H9 (cell line): Measurements from ENCODE around the gene FBXO2. TPM values are rescaled to one million over a fixed set of nuclear protein-coding genes. Genes with fewer than 3 reads are reported as not detected.

Experiments used
- DNase-seq: peaks from one replicate; pipeline ENCODE4 v3.0.0-alpha.2; 2017
- H2AFZ ChIP-seq: one replicate; pipeline ENCODE4 v1.6.1; 2013; ENCODE audit warnings: mild to moderate bottlenecking, low read length, control low read depth, moderate library complexity
- H2AK5ac ChIP-seq: 2 replicates; pipeline ENCODE4 v1.6.1; 2013; ENCODE audit warnings: low read length, control low read depth, mixed read lengths; ENCODE audit not compliant: insufficient read length
- H2BK120ac ChIP-seq: one replicate; pipeline ENCODE4 v1.6.1; 2013; ENCODE audit warnings: low read depth, mild to moderate bottlenecking, low read length, control low read depth, inconsistent platforms; ENCODE audit not compliant: poor library complexity, severe bottlenecking
- H2BK12ac ChIP-seq: 2 replicates; pipeline ENCODE4 v1.6.1; 2013; ENCODE audit warnings: low read length, control low read depth, mixed read lengths, low read depth; ENCODE audit not compliant: insufficient read length
- H2BK15ac ChIP-seq: 2 replicates; pipeline ENCODE4 v1.6.1; 2013; ENCODE audit warnings: low read depth, low read length, control low read depth
- H2BK20ac ChIP-seq: one replicate; pipeline ENCODE4 v1.6.1; 2013; ENCODE audit warnings: low read depth, mild to moderate bottlenecking, low read length, control low read depth, inconsistent platforms; ENCODE audit not compliant: poor library complexity, severe bottlenecking
- H2BK5ac ChIP-seq: 2 replicates; pipeline ENCODE4 v1.6.1; 2013; ENCODE audit warnings: low read length, control low read depth, mixed read lengths; ENCODE audit not compliant: insufficient read length
- H3K14ac ChIP-seq: 2 replicates; pipeline ENCODE4 v1.6.1; 2013; ENCODE audit warnings: low read length, control low read depth; ENCODE audit not compliant: insufficient read depth
- H3K18ac ChIP-seq: 2 replicates; pipeline ENCODE4 v1.6.1; 2013; ENCODE audit warnings: low read depth, mild to moderate bottlenecking, mixed read lengths, low read length, control low read depth; ENCODE audit not compliant: insufficient read length
- H3K23ac ChIP-seq: 2 replicates; pipeline ENCODE4 v1.6.1; 2013; ENCODE audit warnings: low read length, control low read depth, mixed read lengths, low read depth; ENCODE audit not compliant: insufficient read length
- H3K23me2 ChIP-seq: 2 replicates; pipeline ENCODE4 v1.6.1; 2013; ENCODE audit warnings: low read depth, mild to moderate bottlenecking, mixed read lengths, low read length, control low read depth; ENCODE audit not compliant: insufficient read length, poor library complexity, severe bottlenecking
- H3K27ac ChIP-seq: 2 replicates; pipeline ENCODE4 v1.5.1; 2013; ENCODE audit warnings: low read length, control low read depth, mixed read lengths, low read depth; ENCODE audit not compliant: insufficient read length
- H3K27me3 ChIP-seq: 2 replicates; pipeline ENCODE4 v1.6.1; 2013; ENCODE audit warnings: low read length, control low read depth, inconsistent platforms; ENCODE audit not compliant: insufficient read depth
- H3K4ac ChIP-seq: 2 replicates; pipeline ENCODE4 v1.6.1; 2013; ENCODE audit warnings: low read depth, mild to moderate bottlenecking, control low read depth, inconsistent platforms, low read length, moderate library complexity
- H3K4me1 ChIP-seq: 2 replicates; pipeline ENCODE4 v1.6.1; 2013; ENCODE audit warnings: low read length, control low read depth, inconsistent platforms; ENCODE audit not compliant: insufficient read depth
- H3K4me2 ChIP-seq: 2 replicates; pipeline ENCODE4 v1.6.1; 2013; ENCODE audit warnings: low read length, control low read depth, mixed read lengths; ENCODE audit not compliant: insufficient read length, insufficient read depth
- H3K56ac ChIP-seq: 2 replicates; pipeline ENCODE4 v1.6.1; 2013; ENCODE audit warnings: low read depth, mild to moderate bottlenecking, mixed read lengths, low read length, control low read depth; ENCODE audit not compliant: insufficient read length
- H3K79me1 ChIP-seq: 2 replicates; pipeline ENCODE4 v1.6.1; 2013; ENCODE audit warnings: low read depth, mild to moderate bottlenecking, moderate library complexity, low read length, control low read depth, inconsistent platforms; ENCODE audit not compliant: insufficient read depth, poor library complexity, severe bottlenecking
- H3K79me2 ChIP-seq: 2 replicates; pipeline ENCODE4 v1.6.1; 2013; ENCODE audit warnings: low read length, control low read depth, inconsistent platforms; ENCODE audit not compliant: insufficient read depth
- H3K9ac ChIP-seq: 2 replicates; pipeline ENCODE4 v1.6.1; 2013; ENCODE audit warnings: low read length, control low read depth, mixed read lengths; ENCODE audit not compliant: insufficient read length; ENCODE audit errors: extremely low read depth
- H3K9me3 ChIP-seq: one replicate; pipeline ENCODE4 v1.6.1; 2013; ENCODE audit warnings: low read depth, low read length, inconsistent platforms; ENCODE audit not compliant: control insufficient read depth
- H3T11ph ChIP-seq: one replicate; pipeline ENCODE4 v1.6.1; 2013; ENCODE audit warnings: mild to moderate bottlenecking, low read length, control low read depth, inconsistent platforms
- H4K20me1 ChIP-seq: one replicate; pipeline ENCODE4 v1.6.1; 2013; ENCODE audit not compliant: control insufficient read depth, insufficient read length, insufficient read depth
- H4K5ac ChIP-seq: 2 replicates; pipeline ENCODE4 v1.6.1; 2013; ENCODE audit warnings: low read depth, mild to moderate bottlenecking, mixed read lengths, low read length, control low read depth; ENCODE audit not compliant: insufficient read length
- H4K8ac ChIP-seq: replicated peaks from 2 replicates; pipeline ENCODE4 v1.6.1; 2013; ENCODE audit warnings: low read length, control low read depth, mixed read lengths, low read depth; ENCODE audit not compliant: insufficient read length
- H4K91ac ChIP-seq: 2 replicates; pipeline ENCODE4 v1.6.1; 2013; ENCODE audit warnings: low read depth, mild to moderate bottlenecking, moderate library complexity, mixed read lengths, low read length, control low read depth; ENCODE audit not compliant: insufficient read length
- H3K27ac Mint-ChIP-seq, 3 experiments: 2 replicates in 2 of 3; 3 replicates in 1 of 3; pipeline ENCODE4 v1.8.0; 2020 to 2021; ENCODE audit warnings: mixed read lengths in 3 of 3, mild to moderate bottlenecking in 1 of 3, moderate library complexity in 1 of 3
- H3K27me3 Mint-ChIP-seq: 2 replicates; pipeline ENCODE4 v1.8.0; 2021; ENCODE audit warnings: low read depth, mild to moderate bottlenecking, moderate library complexity, mixed read lengths
- H3K36me3 Mint-ChIP-seq, 3 experiments: 2 replicates in 2 of 3; 3 replicates in 1 of 3; pipeline ENCODE4 v1.8.0; 2020 to 2021; ENCODE audit warnings: low read depth in 3 of 3, mixed read lengths in 3 of 3; ENCODE audit not compliant: insufficient read depth in 1 of 3
- H3K4me1 Mint-ChIP-seq, 2 experiments: 2 replicates each; pipeline ENCODE4 v1.8.0; 2020; ENCODE audit warnings: mixed read lengths in 2 of 2
- H3K4me3 Mint-ChIP-seq, 2 experiments: 2 replicates in 1 of 2; 3 replicates in 1 of 2; pipeline ENCODE4 v1.8.0; 2020 to 2021; ENCODE audit warnings: mild to moderate bottlenecking in 2 of 2, mixed read lengths in 2 of 2, moderate library complexity in 1 of 2
- H3K9me3 Mint-ChIP-seq, 2 experiments: 2 replicates in 1 of 2; 3 replicates in 1 of 2; pipeline ENCODE4 v1.8.0; 2020; ENCODE audit warnings: mild to moderate bottlenecking in 2 of 2, mixed read lengths in 2 of 2, moderate library complexity in 1 of 2
- WGBS: extraction: QIAGEN DNeasy Blood & Tissue Kit; methylation state at CpG from one replicate; pipeline ENCODE4 v1.1.7; 2013; ENCODE audit warnings: missing lambda C conversion rate, low lambda C conversion rate, mixed read lengths; ENCODE audit not compliant: insufficient read length; ENCODE audit errors: extremely low coverage; 5-methylcytosine and 5-hydroxymethylcytosine counted together
- total RNA-seq: library from RNA; stranded (reverse); gene quantifications from 2 replicates; pipeline ENCODE4 v1.2.1, GENCODE V29; 2021
- TF ChIP-seq, protein P1 (sequence below): fragments of 200-600 bp; sonication (generic); conservative IDR thresholded peaks from 3 replicates; pipeline ENCODE4 v1.8.0; 2021; ENCODE audit warnings: antibody characterized with exemption, mild to moderate bottlenecking

Gene FBXO2
- total RNA-seq, 1 experiment from 2014 or later = 28.9 TPM

DNA sequence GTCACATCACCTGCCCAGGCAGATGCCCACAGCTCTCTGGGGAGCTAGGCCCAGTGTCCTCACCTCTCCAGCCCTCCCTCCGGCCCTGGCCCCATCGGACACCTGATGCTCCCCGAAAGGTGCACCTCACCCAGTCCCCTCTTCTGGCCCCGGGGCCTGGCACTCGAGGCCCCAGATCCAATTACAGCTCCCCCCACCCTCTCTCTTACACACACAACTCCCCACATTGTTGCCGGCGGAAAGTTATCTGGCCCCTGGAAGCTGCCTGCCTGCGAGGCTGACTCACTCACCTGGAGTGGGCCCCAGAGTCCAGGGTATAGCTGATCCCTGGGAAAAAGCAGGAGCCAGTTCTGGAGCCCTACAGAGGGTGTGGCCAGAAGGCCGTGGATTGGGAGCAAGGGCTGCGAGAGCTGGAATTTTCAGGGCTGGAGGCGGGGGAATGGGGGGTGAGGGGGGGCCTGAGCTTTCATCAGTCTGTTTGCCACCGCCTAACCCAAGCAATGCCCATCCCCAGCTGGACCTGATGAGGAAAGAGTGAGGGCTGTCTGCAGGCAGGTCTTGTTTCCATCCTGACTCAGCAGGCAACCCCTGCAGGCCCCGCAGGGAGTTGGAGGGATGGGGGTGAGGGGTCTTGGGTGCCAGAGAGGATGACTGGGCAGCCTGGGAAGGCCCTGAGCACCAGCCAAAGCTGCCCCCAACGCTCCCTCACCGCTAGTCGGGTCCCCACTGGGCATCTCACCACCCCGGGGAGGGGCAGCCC, 948 bp downstream of the FBXO2 start:
- Histone ChIP-seq H3K23me2 (peaks cover 9% of the 10 kb centered on the region), H2AFZ (no peak overlapping the region), H3K18ac (no peak overlapping the region), H4K5ac (no peak overlapping the region), H2BK5ac (no peak overlapping the region), H3K56ac (no peak overlapping the region), H3K4me1 (no peaks in the 10 kb centered on the region; the same call in 1 of the 2 replicates), H2BK20ac (no peak overlapping the region), H4K91ac (no peak overlapping the region), H3K14ac (no peak overlapping the region), H3T11ph (no peak overlapping the region), H3K27ac (no peak overlapping the region), H2BK15ac (no peak overlapping the region), H3K9ac (no peak overlapping the region), H4K20me1 (no peaks in the 10 kb centered on the region), H3K9me3 (no peaks in the 10 kb centered on the region), H4K8ac (no peak overlapping the region), H3K23ac (no peak overlapping the region), H3K79me2 (no peaks in the 10 kb centered on the region), H2BK12ac (no peak overlapping the region), H3K4ac (no peak overlapping the region), H2BK120ac (no peak overlapping the region), H3K4me2 (peak overlapping the region; percentile 42), H3K27me3 (no peaks in the 10 kb centered on the region; the same call in 1 of the 2 replicates), H2AK5ac (no peak overlapping the region), H3K79me1 (no peaks in the 10 kb centered on the region)
- peak overlapping the region; percentile 64 to 81 for H3K4me3 Mint-ChIP-seq
- no peaks in the 10 kb centered on the region for H3K9me3 Mint-ChIP-seq
- peaks cover 26 to 33% of the 10 kb centered on the region in 2 experiments for H3K4me1 Mint-ChIP-seq
- peaks cover 6 to 21% (median 13%) of the 10 kb centered on the region in 3 experiments for H3K36me3 Mint-ChIP-seq
- peak; percentile 60 for DNase-seq
- WGBS = no CpG with 5 or more reads among the region's 17 CpGs
- H3K27ac Mint-ChIP-seq = no peak overlapping the region
- TF ChIP-seq, protein P1, sequence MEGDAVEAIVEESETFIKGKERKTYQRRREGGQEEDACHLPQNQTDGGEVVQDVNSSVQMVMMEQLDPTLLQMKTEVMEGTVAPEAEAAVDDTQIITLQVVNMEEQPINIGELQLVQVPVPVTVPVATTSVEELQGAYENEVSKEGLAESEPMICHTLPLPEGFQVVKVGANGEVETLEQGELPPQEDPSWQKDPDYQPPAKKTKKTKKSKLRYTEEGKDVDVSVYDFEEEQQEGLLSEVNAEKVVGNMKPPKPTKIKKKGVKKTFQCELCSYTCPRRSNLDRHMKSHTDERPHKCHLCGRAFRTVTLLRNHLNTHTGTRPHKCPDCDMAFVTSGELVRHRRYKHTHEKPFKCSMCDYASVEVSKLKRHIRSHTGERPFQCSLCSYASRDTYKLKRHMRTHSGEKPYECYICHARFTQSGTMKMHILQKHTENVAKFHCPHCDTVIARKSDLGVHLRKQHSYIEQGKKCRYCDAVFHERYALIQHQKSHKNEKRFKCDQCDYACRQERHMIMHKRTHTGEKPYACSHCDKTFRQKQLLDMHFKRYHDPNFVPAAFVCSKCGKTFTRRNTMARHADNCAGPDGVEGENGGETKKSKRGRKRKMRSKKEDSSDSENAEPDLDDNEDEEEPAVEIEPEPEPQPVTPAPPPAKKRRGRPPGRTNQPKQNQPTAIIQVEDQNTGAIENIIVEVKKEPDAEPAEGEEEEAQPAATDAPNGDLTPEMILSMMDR = no peak
- peaks cover 49% of the 10 kb centered on the region for H3K27me3 Mint-ChIP-seq
